GM21619 (cell line): ENCODE data around the gene KDM6B.
"Not testable (repeated sequence)": the region's sequence is repeated elsewhere in the genome, so short reads cannot be mapped to it uniquely, and the experiment has no call there.

Experiments
- ATAC-seq: cut with Tn5 transposase; IDR thresholded peaks from one replicate; pipeline ENCODE4 v1.9.1; 2021; ENCODE audit not compliant: unreplicated experiment

The KDM6B gene, protein sequence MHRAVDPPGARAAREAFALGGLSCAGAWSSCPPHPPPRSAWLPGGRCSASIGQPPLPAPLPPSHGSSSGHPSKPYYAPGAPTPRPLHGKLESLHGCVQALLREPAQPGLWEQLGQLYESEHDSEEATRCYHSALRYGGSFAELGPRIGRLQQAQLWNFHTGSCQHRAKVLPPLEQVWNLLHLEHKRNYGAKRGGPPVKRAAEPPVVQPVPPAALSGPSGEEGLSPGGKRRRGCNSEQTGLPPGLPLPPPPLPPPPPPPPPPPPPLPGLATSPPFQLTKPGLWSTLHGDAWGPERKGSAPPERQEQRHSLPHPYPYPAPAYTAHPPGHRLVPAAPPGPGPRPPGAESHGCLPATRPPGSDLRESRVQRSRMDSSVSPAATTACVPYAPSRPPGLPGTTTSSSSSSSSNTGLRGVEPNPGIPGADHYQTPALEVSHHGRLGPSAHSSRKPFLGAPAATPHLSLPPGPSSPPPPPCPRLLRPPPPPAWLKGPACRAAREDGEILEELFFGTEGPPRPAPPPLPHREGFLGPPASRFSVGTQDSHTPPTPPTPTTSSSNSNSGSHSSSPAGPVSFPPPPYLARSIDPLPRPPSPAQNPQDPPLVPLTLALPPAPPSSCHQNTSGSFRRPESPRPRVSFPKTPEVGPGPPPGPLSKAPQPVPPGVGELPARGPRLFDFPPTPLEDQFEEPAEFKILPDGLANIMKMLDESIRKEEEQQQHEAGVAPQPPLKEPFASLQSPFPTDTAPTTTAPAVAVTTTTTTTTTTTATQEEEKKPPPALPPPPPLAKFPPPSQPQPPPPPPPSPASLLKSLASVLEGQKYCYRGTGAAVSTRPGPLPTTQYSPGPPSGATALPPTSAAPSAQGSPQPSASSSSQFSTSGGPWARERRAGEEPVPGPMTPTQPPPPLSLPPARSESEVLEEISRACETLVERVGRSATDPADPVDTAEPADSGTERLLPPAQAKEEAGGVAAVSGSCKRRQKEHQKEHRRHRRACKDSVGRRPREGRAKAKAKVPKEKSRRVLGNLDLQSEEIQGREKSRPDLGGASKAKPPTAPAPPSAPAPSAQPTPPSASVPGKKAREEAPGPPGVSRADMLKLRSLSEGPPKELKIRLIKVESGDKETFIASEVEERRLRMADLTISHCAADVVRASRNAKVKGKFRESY (N-terminal part only)

GRCh38 chr17:7833795-7834541, at the start of gene KDM6B:
Gene KDM6B, plus strand, starts transcription at chr17:7834217. Its CDS starts 11,338 bp downstream, at chr17:7845555.
- ATAC-seq = peak; percentile 34

DNA sequence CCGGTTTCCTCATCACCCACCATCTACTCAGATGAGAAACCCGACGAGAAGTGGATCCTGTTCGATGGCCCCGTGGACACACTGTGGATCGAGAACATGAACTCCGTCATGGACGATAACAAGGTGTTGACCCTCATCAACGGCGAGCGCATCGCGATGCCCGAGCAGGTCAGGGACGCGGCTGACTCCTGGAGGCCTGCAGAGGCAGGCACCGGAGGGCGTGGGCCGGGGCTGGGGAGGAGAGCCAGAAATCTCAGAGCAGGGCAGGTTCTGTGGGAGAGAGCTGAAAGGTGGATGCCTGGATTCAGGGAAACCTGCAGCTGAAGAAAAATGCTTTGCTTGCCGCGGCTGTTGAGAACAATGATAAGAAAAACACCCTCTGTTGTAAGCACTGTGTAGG, 47.2 kb upstream of the KDM6B start:
- ATAC-seq = no peak

GRCh38 chr17:7789131-7789530, 44.9 kb upstream of the KDM6B start:
- ATAC-seq = no peak

- ATAC-seq = no peak
Measured at GRCh38 chr17:7790150-7790549, 43.9 kb upstream of the KDM6B start.

GRCh38 chr17:7792611-7793010, 41.4 kb upstream of the KDM6B start:
- ATAC-seq = no peak

- no peak for ATAC-seq
Measured at GRCh38 chr17:7794075-7794663, 39.8 kb upstream of the KDM6B start.

- ATAC-seq = no peak
Measured at GRCh38 chr17:7797976-7798375, 36.0 kb upstream of the KDM6B start.

DNA sequence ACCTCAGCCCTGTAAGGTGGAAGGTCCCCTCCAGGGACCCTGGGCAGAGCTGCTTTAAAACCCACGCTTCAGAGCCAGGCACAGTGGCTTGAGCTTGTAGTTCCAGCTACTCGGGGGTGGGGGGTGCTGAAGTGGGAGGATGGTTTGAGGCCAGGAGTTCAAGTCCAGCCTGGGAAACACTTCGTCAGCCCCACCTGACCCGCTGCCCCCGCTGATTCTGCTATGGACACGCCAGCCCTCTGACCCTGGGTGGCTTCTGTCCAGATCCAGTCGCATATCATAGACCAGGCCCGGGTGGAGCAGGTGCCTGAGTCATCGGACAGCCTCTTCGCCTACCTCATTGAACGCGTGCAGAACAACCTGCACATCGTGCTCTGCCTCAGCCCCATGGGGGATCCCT, 35.2 kb upstream of the KDM6B start:
- ATAC-seq = no peak

GRCh38 chr17:7803981-7804380, 30.0 kb upstream of the KDM6B start:
- no peak for ATAC-seq

DNA sequence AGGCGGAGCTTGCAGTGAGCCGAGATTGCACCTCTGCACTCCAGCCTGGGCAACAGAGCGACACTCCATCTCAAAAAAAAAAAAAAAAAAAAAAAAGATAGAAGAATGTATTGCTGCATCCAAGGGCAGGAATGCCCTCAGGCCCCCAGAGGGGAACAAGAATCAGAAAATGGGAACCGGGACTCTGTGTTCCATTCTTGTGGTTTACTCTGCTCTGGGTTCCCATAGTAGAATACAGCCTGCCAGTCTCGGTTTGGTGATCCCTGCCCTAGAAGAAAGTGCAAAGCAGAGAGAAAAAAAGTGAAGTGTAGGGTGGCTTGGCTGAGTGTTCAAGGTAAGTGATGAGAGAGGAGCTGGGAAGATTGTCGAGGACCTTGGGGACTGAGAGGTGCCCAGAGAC, 27.4 kb upstream of the KDM6B start:
- no peak for ATAC-seq

DNA sequence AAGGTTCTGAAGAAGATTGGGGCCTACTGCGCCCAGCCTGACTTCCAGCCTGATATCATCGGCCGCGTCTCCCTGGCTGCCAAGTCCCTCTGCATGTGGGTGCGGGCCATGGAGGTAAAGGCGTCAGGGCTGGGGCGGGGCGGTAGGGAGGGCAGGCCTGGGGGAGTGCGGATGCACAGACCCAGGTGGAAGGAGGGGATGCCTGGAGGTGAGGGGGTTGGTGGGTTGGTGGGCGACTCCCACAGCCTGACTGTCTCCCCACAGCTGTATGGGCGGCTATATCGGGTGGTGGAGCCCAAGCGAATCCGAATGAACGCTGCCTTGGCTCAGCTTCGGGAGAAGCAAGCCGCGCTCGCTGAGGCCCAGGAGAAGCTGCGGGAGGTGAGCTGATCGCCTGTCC, 26.8 kb upstream of the KDM6B start:
- ATAC-seq = no peak

GRCh38 chr17:7809086-7809790, 24.8 kb upstream of the KDM6B start:
- no peak for ATAC-seq

GRCh38 chr17:7809791-7810343, 24.1 kb upstream of the KDM6B start:
- ATAC-seq = not testable (repeated sequence)

DNA sequence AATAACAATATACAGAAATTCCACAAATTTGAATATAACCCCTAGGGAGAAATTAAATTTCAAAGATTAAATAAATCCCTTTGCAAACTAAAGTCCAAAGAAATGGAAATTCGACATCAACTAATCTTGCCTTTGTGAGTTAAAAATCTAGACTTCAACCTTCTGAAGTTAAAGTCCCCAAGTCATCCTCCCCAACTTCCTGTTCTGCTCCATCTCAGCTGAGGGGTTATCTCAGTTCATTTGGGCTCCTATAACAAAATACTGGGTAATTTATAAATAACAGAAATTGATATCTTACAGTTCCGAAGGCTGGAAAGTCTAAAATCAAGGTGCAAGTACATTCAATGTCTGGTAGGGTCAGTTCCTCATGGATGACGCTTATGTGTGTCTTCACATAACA, 22.8 kb upstream of the KDM6B start:
- no peak for ATAC-seq

DNA sequence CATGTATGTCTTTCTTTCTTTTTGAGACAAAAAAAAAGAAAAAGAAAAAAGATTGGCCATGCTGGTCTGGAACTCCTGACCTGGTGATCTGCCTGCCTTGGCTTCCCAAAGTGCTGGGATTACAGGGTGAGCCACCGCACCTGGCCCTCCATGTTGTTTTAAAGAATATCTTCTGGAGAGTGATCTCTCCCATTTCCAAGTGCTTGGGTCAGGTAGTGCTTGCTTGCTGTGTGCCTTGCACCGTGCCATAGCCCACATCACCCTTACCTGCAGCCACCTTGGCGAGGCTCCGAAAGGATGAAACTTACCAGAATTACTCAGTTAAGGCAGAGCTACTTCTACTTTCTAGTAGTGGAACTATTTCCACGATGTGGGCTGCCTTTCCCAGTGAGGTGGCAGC, 19.0 kb upstream of the KDM6B start:
- no peak for ATAC-seq

- no peak for ATAC-seq
Measured at GRCh38 chr17:7816926-7817642, 16.9 kb upstream of the KDM6B start.

DNA sequence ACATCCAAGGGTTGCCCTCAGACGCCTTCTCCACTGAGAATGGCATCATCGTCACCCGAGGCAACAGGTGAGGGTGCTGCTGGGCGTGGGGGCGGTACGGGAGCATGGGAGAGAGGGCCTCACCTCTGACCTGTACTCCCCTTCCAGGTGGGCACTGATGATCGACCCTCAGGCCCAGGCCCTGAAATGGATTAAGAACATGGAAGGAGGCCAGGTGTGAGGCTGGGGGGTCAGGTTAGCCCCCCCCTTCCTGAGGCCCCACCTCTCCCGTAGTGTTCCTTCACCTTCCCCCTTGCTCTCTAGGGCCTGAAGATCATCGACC, 16.4 kb upstream of the KDM6B start:
- ATAC-seq = no peak

GRCh38 chr17:7818026-7818425, 16.0 kb upstream of the KDM6B start:
- no peak for ATAC-seq
